IPS-NIHi7 (cell line): ENCODE measurements around the gene CCDC17.
A peak's percentile ranks its signal among the peaks of the same experiment; 100 is the strongest.

Source experiments
- DNase-seq: peaks from one replicate; pipeline ENCODE4 v3.0.0; 2012; ENCODE audit warnings: mixed read lengths; ENCODE audit errors: extremely low spot score

Gene CCDC17

GRCh38 chr1:45583666-45584350 is 40.0 kb downstream of the CCDC17 start, which contains the start of gene NASP:
TSS of gene NASP (plus strand) at chr1:45584041. CDS start at chr1:45584147, 106 bp downstream.
- peak; percentile 90 for DNase-seq

GRCh38 chr1:45583264-45583665 is 40.6 kb downstream of the CCDC17 start:
- DNase-seq = peak; percentile 100

DNA sequence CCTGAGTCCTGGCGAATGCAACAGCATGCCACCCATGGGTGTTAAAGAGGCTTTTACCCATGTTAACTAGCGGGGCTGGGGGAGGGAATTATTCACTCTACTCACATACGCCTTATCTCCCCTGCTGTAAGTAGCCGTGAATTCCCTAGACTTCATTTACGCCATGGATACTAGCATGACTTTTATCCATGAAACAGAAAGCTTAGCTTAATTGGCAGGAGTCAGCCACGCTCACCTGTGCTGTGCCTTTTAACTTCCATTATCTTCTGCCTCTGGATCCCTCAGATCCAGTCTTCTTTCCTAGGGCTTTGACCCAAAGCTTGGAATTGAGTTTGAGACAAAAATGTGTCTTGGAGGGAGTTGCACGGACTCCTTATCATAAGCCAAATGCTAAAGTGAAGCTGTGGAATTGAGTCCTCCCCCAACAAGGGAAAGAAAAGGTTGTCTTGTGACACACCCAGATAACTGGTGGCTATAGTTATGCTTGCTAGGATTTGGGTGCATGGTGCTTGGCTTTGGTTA is 49.7 kb downstream of the CCDC17 start:
- DNase-seq = no peak

DNA sequence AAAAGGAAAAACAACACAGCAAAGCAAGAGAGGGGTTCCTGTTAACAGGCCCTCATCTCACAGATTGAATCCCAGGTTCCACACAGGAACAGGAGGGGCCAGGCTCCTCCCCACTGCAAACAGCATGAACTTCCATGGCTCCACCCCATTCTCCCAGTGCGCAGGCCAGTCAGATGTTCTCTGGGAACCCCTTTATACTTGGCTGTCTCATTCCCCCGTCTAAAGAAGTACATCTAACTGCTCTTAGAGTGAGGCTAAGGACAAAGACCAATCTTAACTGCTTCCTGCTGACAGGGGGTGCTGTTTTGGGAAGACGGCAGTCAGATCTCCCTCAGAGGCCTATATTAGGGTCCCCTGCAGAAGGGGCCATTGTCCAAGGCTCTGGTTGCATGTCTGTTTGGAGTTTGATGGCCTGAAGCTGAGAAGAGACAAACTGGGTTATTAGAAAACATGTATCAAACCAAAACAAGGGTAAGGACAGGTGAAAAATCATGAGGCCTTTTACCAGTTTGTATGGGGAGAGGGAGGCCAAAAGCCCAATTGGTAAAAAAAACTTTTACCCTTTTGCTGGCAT is 50.5 kb downstream of the CCDC17 start:
- no peak for DNase-seq

GRCh38 chr1:45570631-45571030 is 53.2 kb downstream of the CCDC17 start:
- DNase-seq = no peak
